Lower leg skin (tissue), 3 donors: Measurements from ENCODE around the gene SMCO4.

Source experiments
- CTCF ChIP-seq, 3 donors: fragments of 450-650 bp; IDR thresholded peaks; one replicate each; pipeline ENCODE4 v1.5.1; 2016; ENCODE audit warnings: antibody characterized with exemption in 3 of 3, mild to moderate bottlenecking in 3 of 3, moderate library complexity in 2 of 3
- POLR2A ChIP-seq, 2 donors: fragments of 450-650 bp; IDR thresholded peaks; one replicate each; pipeline ENCODE4 v1.6.1; 2016 to 2017; ENCODE audit warnings: antibody characterized with exemption in 2 of 2, mild to moderate bottlenecking in 1 of 2, moderate library complexity in 1 of 2

- TF ChIP-seq CTCF (IDR thresholded peaks at IDR 0.05) (no peak), POLR2A (IDR thresholded peaks at IDR 0.05) (no peak)
Observed at GRCh38 chr11:93524173-93524536, 19.0 kb downstream of the SMCO4 start.
